Smooth muscle cell (in vitro differentiated cells): ENCODE data around the gene CPEB1. TPM values are rescaled to one million over a fixed set of nuclear protein-coding genes. Genes with fewer than 3 reads are reported as not detected.
"Not testable (repeated sequence)": the region's sequence is repeated elsewhere in the genome, so short reads cannot be mapped to it uniquely, and the experiment has no call there.

Experiments
- DNase-seq: peaks from one replicate; lab custom pipeline; 2025; ENCODE audit not compliant: unreplicated experiment; lab: John Stamatoyannopoulos, UW
- H2AFZ ChIP-seq: fragments of 200-600 bp; sonication (generic); 2 replicates; pipeline ENCODE4 v1.6.0; 2016; ENCODE audit warnings: antibody characterized with exemption, low read depth, mild to moderate bottlenecking
- H3F3A ChIP-seq: fragments of 200-600 bp; sonication (generic); 2 replicates; pipeline ENCODE4 v1.6.0; 2017; ENCODE audit warnings: antibody characterized with exemption, low read depth
- H3K27ac ChIP-seq: fragments of 200-600 bp; sonication (generic); 2 replicates; pipeline ENCODE4 v1.5.1; 2016; ENCODE audit warnings: low read depth, mild to moderate bottlenecking
- H3K27me3 ChIP-seq: fragments of 200-600 bp; sonication (generic); 2 replicates; pipeline ENCODE4 v1.6.1; 2016; ENCODE audit warnings: low read depth, mild to moderate bottlenecking
- H3K36me3 ChIP-seq: fragments of 200-600 bp; sonication (generic); 2 replicates; pipeline ENCODE4 v1.5.1; 2016; ENCODE audit warnings: low read depth
- H3K4me1 ChIP-seq: fragments of 200-600 bp; sonication (generic); 2 replicates; pipeline ENCODE4 v1.5.1; 2016; ENCODE audit warnings: low read depth
- H3K4me2 ChIP-seq: fragments of 200-600 bp; sonication (generic); 2 replicates; pipeline ENCODE4 v1.6.0; 2016; ENCODE audit warnings: mild to moderate bottlenecking
- H3K4me3 ChIP-seq: fragments of 200-600 bp; sonication (generic); 2 replicates; pipeline ENCODE4 v1.5.1; 2016; ENCODE audit warnings: mild to moderate bottlenecking
- H3K79me2 ChIP-seq: fragments of 200-600 bp; sonication (generic); 2 replicates; pipeline ENCODE4 v1.6.0; 2016; ENCODE audit warnings: low read depth, mild to moderate bottlenecking
- H3K9ac ChIP-seq: fragments of 200-600 bp; sonication (generic); 2 replicates; pipeline ENCODE4 v1.6.0; 2016; ENCODE audit warnings: low read depth
- H3K9me3 ChIP-seq: fragments of 200-600 bp; sonication (generic); replicated peaks from 2 replicates; pipeline ENCODE4 v1.5.1; 2016; ENCODE audit warnings: low read depth
- H4K20me1 ChIP-seq: fragments of 200-600 bp; sonication (generic); 2 replicates; pipeline ENCODE4 v1.6.0; 2016; ENCODE audit warnings: low read depth
- CTCF ChIP-seq: fragments of 200-600 bp; sonication (generic); IDR thresholded peaks from 2 replicates; pipeline ENCODE4 v1.5.1; 2017; ENCODE audit warnings: borderline replicate concordance, mild to moderate bottlenecking, antibody characterized with exemption; ENCODE audit not compliant: insufficient read depth, poor library complexity, severe bottlenecking
- whole genome bisulfite sequencing: methylation state at CpG from one replicate; pipeline ENCODE4 v1.1.7; 2016; ENCODE audit warnings: low lambda C conversion rate; 5-methylcytosine and 5-hydroxymethylcytosine counted together
- polyA plus RNA-seq: library from polyadenylated mRNA; unstranded; fragments of >200 nt; fragmentation: Nextera tagmentation; extraction: Ambion mirVana; gene quantifications from 2 replicates; pipeline ENCODE4 v1.2.1, GENCODE V29; 2016
- total RNA-seq: library from RNA; depleted of rRNA; stranded (reverse); fragments of >200 nt; gene quantifications from 2 replicates; pipeline ENCODE4 v1.2.3, GENCODE V29; 2014

The CPEB1 gene
- total and polyA plus RNA-seq, 2 experiments from 2014 or later: 5.8 to 9.8 TPM

- H3K4me2 ChIP-seq: peak overlapping the region; percentile 95
- peaks cover 28% of the 10 kb centered on the region for H3F3A ChIP-seq
- H3K9me3 ChIP-seq: no peaks in the 10 kb centered on the region
- H2AFZ ChIP-seq: no peak overlapping the region
- TF ChIP-seq CTCF: no peak
- H3K27ac ChIP-seq: peak overlapping the region; percentile 44
- WGBS: 97% methylated on average over 4 of the region's 4 CpGs
- no peak overlapping the region for H3K4me3 ChIP-seq
- peaks cover 16% of the 10 kb centered on the region for H3K4me1 ChIP-seq
- H3K36me3 ChIP-seq: peaks cover 16% of the 10 kb centered on the region
- no peak for DNase-seq
- peaks cover 32% of the 10 kb centered on the region for H3K79me2 ChIP-seq
- no peaks in the 10 kb centered on the region for H3K27me3 ChIP-seq
- peaks cover 60% of the 10 kb centered on the region for H4K20me1 ChIP-seq
- H3K9ac ChIP-seq: no peak overlapping the region
Observed at GRCh38 chr15:82537351-82537908, 109.7 kb downstream of the CPEB1 start.

- Histone ChIP-seq H3K9ac (no peak overlapping the region), H3F3A (peaks cover 27% of the 10 kb centered on the region), H3K27ac (peak overlapping the region; percentile 44), H4K20me1 (peaks cover 60% of the 10 kb centered on the region), H3K79me2 (peaks cover 32% of the 10 kb centered on the region), H3K9me3 (no peaks in the 10 kb centered on the region), H3K36me3 (peaks cover 16% of the 10 kb centered on the region), H2AFZ (no peak overlapping the region), H3K4me2 (no peak overlapping the region), H3K4me1 (peaks cover 16% of the 10 kb centered on the region), H3K27me3 (no peaks in the 10 kb centered on the region), H3K4me3 (no peak overlapping the region)
- 92% methylated on average over 11 of the region's 11 CpGs for WGBS
- no peak for TF ChIP-seq CTCF
- no peak for DNase-seq
Observed at GRCh38 chr15:82536409-82537350, 110.5 kb downstream of the CPEB1 start.

GRCh38 chr15:82535566-82536408, 111.4 kb downstream of the CPEB1 start:
- Histone ChIP-seq H3K27ac (no peak overlapping the region), H4K20me1 (peaks cover 60% of the 10 kb centered on the region), H3K9me3 (no peaks in the 10 kb centered on the region), H3K4me2 (no peak overlapping the region), H3F3A (peaks cover 27% of the 10 kb centered on the region), H3K79me2 (peaks cover 32% of the 10 kb centered on the region), H2AFZ (no peak overlapping the region), H3K4me1 (peaks cover 16% of the 10 kb centered on the region), H3K9ac (no peak overlapping the region), H3K27me3 (no peaks in the 10 kb centered on the region), H3K36me3 (peaks cover 16% of the 10 kb centered on the region), H3K4me3 (no peak overlapping the region)
- no peak for DNase-seq
- TF ChIP-seq CTCF: no peak
- 94% methylated on average over 9 of the region's 9 CpGs for WGBS

- Histone ChIP-seq H3K36me3 (peaks cover 16% of the 10 kb centered on the region), H4K20me1 (peaks cover 59% of the 10 kb centered on the region), H3K79me2 (peaks cover 31% of the 10 kb centered on the region), H3K4me1 (peaks cover 16% of the 10 kb centered on the region), H3F3A (peaks cover 27% of the 10 kb centered on the region)
- H3K27ac ChIP-seq, DNase-seq, H3K9ac ChIP-seq, H3K9me3 ChIP-seq, H2AFZ ChIP-seq, H3K4me3 ChIP-seq, H3K27me3 ChIP-seq, H3K4me2 ChIP-seq: not testable (repeated sequence)
- WGBS: 91% methylated on average over 5 of the region's 5 CpGs
Observed at GRCh38 chr15:82535151-82535550, 112.0 kb downstream of the CPEB1 start.

- DNase-seq, H2AFZ ChIP-seq, H3K9me3 ChIP-seq, H3K4me3 ChIP-seq, H3K4me2 ChIP-seq, H3K9ac ChIP-seq, H3K27ac ChIP-seq, H3K27me3 ChIP-seq: not testable (repeated sequence)
- 100% methylated on average over 3 of the region's 3 CpGs for WGBS
- H3K79me2 ChIP-seq: peaks cover 24% of the 10 kb centered on the region
- peaks cover 16% of the 10 kb centered on the region for H3K4me1 ChIP-seq
- H3F3A ChIP-seq: peaks cover 24% of the 10 kb centered on the region
- H3K36me3 ChIP-seq: peaks cover 16% of the 10 kb centered on the region
- H4K20me1 ChIP-seq: peaks cover 52% of the 10 kb centered on the region
Observed at GRCh38 chr15:82534457-82534861, 112.7 kb downstream of the CPEB1 start.
